ENCODE data around the gene EFCAB6. TPM values are rescaled to one million over a fixed set of nuclear protein-coding genes. Genes with fewer than 3 reads are reported as not detected.

Gene EFCAB6
- total RNA-seq, 2 experiments from 2014 or later: 0.13 TPM; not detected in 1

GRCh38 chr22:43521716-43522115, 290.4 kb downstream of the EFCAB6 start:
- no peaks in the 10 kb centered on the region for H3K36me3 ChIP-seq (ENCODE audit: insufficient read depth, low read length)
- H3K9me2 ChIP-seq (ENCODE audit: insufficient read depth, low read length): no peaks in the 10 kb centered on the region
- TF ChIP-seq CTCF (conservative IDR thresholded peaks at IDR 0.05; ENCODE audit: low read length): no peak
- no peak for TF ChIP-seq EZH2phosphoT487 (IDR thresholded peaks at IDR 0.05; ENCODE audit: borderline replicate concordance, low read depth, low read length)
- no TSS peak for BruUV-seq (replicated peaks)
- DNase-seq (ENCODE audit: low spot score): no peak
- no peaks in the 10 kb centered on the region for H3K79me2 ChIP-seq (ENCODE audit: insufficient read depth, low read depth, low read length)
- no peak overlapping the region for H3K4me3 ChIP-seq (ENCODE audit: low read depth, low read length, poor library complexity, severe bottlenecking)
- H3K27ac ChIP-seq (ENCODE audit: low read depth, low read length, poor library complexity, severe bottlenecking): no peak overlapping the region
- ChIA-PET POLR2A (no interaction called here), CTCF (ENCODE audit: unreplicated experiment) (no interaction called here)
- H4K20me1 ChIP-seq (ENCODE audit: insufficient read depth, low read length): no peaks in the 10 kb centered on the region
- intact Hi-C loops (cut with micrococcal nuclease; ENCODE audit: unreplicated experiment): no loop called here
- no peaks in the 10 kb centered on the region for H3K4me1 ChIP-seq (ENCODE audit: insufficient read depth, low read length, poor library complexity, severe bottlenecking)
- H2AFZ ChIP-seq (ENCODE audit: low read length): no peak overlapping the region
- no peak overlapping the region for H3K4me2 ChIP-seq (ENCODE audit: low read length)
- no peaks in the 10 kb centered on the region for H3K9me3 ChIP-seq (ENCODE audit: low read length)

- ChIA-PET POLR2A (interaction anchor here (0.7 kb wide), 1 partner anchor 9 kb away, joined by 3 read pairs; no protein-coding TSS in a partner anchor), CTCF (ENCODE audit: unreplicated experiment) (no interaction called here)
- Histone ChIP-seq H3K27ac (ENCODE audit: low read depth, low read length, poor library complexity, severe bottlenecking) (no peak overlapping the region), H3K4me1 (ENCODE audit: insufficient read depth, low read length, poor library complexity, severe bottlenecking) (no peaks in the 10 kb centered on the region), H3K4me3 (ENCODE audit: low read depth, low read length, poor library complexity, severe bottlenecking) (no peak overlapping the region), H3K4me2 (ENCODE audit: low read length) (no peak overlapping the region), H2AFZ (ENCODE audit: low read length) (no peak overlapping the region), H3K36me3 (ENCODE audit: insufficient read depth, low read length) (no peaks in the 10 kb centered on the region), H3K79me2 (ENCODE audit: insufficient read depth, low read depth, low read length) (no peaks in the 10 kb centered on the region), H3K9me3 (ENCODE audit: low read length) (no peaks in the 10 kb centered on the region), H3K9me2 (ENCODE audit: insufficient read depth, low read length) (no peaks in the 10 kb centered on the region), H4K20me1 (ENCODE audit: insufficient read depth, low read length) (no peaks in the 10 kb centered on the region)
- intact Hi-C loops (cut with micrococcal nuclease; ENCODE audit: unreplicated experiment): no loop called here
- no peak for DNase-seq (ENCODE audit: low spot score)
- TF ChIP-seq EZH2phosphoT487 (IDR thresholded peaks at IDR 0.05; ENCODE audit: borderline replicate concordance, low read depth, low read length): no peak
- TF ChIP-seq CTCF (conservative IDR thresholded peaks at IDR 0.05; ENCODE audit: low read length): no peak
- no TSS peak for BruUV-seq (replicated peaks)
Observed at GRCh38 chr22:43520632-43521039, 291.5 kb downstream of the EFCAB6 start.

- DNase-seq (ENCODE audit: low spot score): no peak
- TF ChIP-seq CTCF (conservative IDR thresholded peaks at IDR 0.05; ENCODE audit: low read length) (no peak), EZH2phosphoT487 (IDR thresholded peaks at IDR 0.05; ENCODE audit: borderline replicate concordance, low read depth, low read length) (no peak)
- H3K4me2 ChIP-seq (ENCODE audit: low read length): no peak overlapping the region
- BruUV-seq (replicated peaks): no TSS peak
- intact Hi-C loops (cut with micrococcal nuclease; ENCODE audit: unreplicated experiment): no loop called here
- no peak overlapping the region for H3K27ac ChIP-seq (ENCODE audit: low read depth, low read length, poor library complexity, severe bottlenecking)
- no peaks in the 10 kb centered on the region for H4K20me1 ChIP-seq (ENCODE audit: insufficient read depth, low read length)
- no peaks in the 10 kb centered on the region for H3K79me2 ChIP-seq (ENCODE audit: insufficient read depth, low read depth, low read length)
- no peaks in the 10 kb centered on the region for H3K36me3 ChIP-seq (ENCODE audit: insufficient read depth, low read length)
- no peak overlapping the region for H2AFZ ChIP-seq (ENCODE audit: low read length)
- no peaks in the 10 kb centered on the region for H3K9me2 ChIP-seq (ENCODE audit: insufficient read depth, low read length)
- POLR2A ChIA-PET: no interaction called here
- CTCF ChIA-PET (ENCODE audit: unreplicated experiment): no interaction called here
- no peaks in the 10 kb centered on the region for H3K4me1 ChIP-seq (ENCODE audit: insufficient read depth, low read length, poor library complexity, severe bottlenecking)
- H3K9me3 ChIP-seq (ENCODE audit: low read length): no peaks in the 10 kb centered on the region
- H3K4me3 ChIP-seq (ENCODE audit: low read depth, low read length, poor library complexity, severe bottlenecking): no peak overlapping the region
Observed at GRCh38 chr22:43516996-43517635, 295.0 kb downstream of the EFCAB6 start.
